Stimulated activated CD4-positive, alpha-beta T cell treated with anti-CD3 and anti-CD28 coated beads, Interleukin-4, amount 100 ng/mL, for 4 hours (primary cell): ENCODE measurements around the gene TNRC18.
"Not testable (repeated sequence)": the region's sequence is repeated elsewhere in the genome, so short reads cannot be mapped to it uniquely, and the experiment has no call there.

Experiments
- DNase-seq, 2 experiments: peaks; one replicate each; pipeline ENCODE4 v3.0.0-alpha.2; 2020

TNRC18 gene

DNA sequence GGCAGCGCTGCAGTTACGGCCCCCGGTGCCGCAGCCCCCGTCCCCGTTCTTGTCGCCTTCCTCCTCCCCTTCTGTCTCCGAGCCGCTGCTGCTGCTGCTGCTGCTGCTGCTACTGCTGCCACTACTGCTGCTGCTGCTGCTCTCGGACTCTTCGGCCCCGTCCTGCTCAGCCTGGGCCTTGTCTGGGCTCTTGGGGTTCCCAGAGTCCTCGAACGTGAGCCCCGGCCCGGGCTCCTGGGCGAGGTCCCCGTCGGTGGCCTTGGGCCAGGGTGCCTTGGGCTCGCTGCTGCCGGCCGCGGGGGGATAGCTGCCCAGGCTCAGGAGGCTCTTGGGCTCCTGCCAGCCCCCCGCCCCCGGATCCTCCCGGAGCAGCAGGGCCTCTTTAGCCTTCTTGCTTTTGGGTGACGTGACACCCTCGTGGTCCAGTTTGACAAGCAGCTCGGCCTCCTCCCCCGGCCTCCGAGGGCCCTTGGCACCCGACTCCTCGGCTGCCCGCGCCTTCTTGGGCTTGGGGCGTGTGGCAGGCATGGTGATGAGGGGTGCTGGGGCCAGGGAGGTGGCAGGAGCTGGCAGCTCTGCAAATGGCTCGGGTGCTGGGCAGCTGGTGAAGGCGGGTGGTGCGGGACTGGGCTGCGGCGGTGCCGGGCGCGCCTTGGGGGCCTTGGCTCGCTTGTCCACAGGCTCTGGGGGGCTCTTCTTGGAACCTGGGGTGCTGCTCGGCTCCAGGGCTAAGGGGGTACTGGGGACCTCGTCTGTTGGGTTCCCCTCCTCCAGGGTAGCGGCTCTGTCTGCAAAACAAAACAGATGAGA, 110.4 kb downstream of the TNRC18 start:
- DNase-seq, result not testable (repeated sequence)

DNA sequence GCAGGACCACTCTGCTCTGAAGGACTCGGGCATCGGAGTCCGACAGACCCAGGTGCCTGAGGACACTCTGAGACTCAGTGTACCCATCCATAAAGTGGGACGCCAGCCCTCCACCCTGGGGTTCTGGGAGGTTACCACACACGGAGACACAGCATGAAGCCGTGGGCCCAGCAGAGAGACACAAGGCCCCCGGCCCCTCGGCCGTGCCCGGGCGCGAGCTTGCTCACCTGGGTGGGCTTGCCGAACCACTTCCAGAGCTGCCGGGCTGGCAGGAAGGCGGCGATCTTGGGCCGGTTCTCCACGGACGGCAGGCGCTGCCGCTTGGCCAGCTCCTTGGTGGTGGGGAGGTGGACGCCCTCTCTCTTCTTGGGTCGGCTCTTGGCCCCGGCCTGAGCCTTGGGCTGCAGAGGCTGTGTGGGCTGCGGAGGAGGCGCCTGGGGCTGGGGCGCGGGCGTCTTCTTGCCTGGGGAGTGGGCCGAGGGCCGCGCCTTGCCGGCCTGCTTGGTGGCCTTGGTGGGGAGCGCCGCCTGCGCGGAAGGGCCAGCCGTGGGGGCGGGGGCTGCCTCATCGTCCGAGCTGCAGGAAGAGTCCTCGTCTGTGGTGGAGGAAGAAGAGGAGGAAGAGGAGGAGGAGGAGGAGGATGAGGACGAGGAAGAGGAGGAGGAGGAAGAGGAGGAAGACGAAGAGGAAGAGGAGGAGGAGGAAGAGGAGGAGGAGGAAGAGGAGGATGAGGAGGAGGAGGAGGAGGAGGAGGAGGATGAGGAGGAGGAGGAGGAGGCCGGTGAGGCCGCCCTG, 111.2 kb downstream of the TNRC18 start:
- not testable (repeated sequence) for DNase-seq

DNA sequence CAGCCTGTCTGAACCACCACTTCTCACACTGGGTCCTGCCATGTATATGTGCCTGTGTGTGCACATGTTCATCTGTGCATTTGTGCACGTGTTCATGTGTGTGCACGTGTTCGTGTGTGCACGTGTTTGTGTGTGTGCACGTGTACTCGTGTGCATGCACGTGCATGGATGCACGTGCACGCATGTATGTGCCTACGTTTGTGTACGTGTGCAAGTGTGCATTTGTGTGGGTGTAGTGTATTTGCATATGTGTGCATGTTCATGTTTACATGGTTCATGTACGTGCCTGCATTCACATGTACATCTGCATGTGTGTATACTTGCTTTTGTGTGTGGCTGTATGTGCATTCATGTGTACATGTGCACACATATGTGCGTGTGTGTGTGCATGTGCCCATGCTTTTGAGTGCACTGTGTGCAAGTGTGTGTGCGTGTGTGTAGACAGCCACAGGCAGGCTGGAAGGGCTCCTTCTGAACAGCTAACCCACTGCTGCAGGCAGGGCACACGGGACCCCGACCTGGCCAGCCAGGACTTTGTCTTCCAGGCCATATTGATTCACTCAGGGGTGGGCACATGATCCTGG, 112.7 kb downstream of the TNRC18 start:
- no peak for DNase-seq

DNA sequence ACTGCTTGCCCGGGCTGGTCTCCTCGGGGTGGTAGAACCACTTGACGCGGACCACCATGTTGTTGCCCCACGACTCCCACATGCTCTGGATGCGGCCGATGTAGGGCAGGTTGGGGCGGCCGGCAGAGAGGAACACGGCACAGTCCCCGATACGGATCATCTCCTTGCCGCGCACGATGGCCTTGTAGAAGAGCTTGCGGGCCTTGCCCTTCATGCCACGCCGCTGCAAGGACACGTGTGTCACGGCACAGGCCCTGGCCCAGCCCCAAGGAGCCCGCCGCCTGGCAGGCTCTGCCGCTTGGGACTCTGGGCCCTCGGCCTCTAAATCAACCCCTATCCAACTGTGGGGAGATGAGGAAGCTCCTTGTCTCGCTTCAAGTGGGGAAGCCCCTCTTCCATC, 114.5 kb downstream of the TNRC18 start:
- no peak for DNase-seq

DNA sequence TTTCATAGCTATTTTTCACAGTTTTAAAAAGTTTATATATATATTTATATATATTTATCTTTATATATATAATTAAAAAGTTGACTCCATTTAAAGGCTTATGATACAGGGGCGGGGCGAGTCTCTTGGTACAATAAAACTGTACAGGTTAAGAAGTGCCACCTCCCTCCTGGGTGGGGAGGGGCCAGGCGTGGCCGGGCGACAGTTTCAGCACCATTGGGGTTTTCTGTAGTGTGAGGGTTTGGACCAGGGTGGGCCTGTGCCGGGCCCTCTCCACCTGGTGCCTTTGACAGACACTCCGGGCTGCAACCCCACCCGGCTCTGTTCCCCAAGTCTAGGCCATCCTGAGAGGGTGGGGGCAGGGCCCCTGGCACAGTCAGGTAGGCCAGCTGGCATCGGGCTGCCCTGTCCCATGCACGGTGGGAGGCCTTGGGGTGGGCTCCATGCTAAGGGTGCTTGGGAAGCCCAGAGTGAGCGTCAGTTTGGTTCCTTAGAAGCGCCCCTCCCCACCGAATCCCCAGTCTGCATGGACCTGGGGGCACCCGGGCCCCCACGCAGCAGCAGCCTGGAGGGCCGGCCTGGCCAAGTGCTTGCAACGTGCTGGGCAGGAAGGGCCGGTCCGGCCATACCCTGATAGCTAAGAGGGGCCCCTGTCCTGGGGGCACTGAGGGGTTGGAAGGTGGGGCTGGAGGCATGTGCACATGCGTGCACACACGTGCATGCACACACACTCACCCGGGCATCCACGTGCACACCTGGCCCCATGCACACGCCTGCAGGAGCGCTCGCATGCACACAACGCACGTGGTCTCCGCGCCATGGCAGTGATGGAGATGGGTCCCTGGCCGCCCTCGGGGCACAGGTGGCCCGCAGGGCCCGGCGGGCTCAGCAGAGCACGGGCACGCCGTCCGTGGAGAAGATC, 116.2 kb downstream of the TNRC18 start:
- not testable (repeated sequence) for DNase-seq

DNA sequence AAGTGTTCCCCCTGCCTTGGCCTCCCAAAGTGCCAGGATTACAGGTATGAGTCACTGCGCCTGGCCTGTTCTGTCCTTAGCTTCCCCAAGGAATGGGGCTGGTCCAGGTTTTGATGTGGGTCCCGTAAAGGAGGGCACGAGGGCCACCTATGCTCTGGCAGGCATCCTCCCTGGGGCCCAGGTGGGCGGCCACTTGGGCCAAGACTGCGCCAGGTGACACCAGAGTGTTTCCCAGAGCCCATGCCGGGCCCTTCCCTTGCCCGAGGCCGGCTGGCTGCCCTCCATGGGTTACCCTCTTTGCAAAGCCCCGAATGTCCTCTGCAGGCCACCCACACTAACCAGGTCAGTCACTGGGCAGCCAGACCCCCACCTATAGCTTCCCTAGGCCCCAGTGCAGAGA, 118.6 kb downstream of the TNRC18 start:
- not testable (repeated sequence) for DNase-seq

DNA sequence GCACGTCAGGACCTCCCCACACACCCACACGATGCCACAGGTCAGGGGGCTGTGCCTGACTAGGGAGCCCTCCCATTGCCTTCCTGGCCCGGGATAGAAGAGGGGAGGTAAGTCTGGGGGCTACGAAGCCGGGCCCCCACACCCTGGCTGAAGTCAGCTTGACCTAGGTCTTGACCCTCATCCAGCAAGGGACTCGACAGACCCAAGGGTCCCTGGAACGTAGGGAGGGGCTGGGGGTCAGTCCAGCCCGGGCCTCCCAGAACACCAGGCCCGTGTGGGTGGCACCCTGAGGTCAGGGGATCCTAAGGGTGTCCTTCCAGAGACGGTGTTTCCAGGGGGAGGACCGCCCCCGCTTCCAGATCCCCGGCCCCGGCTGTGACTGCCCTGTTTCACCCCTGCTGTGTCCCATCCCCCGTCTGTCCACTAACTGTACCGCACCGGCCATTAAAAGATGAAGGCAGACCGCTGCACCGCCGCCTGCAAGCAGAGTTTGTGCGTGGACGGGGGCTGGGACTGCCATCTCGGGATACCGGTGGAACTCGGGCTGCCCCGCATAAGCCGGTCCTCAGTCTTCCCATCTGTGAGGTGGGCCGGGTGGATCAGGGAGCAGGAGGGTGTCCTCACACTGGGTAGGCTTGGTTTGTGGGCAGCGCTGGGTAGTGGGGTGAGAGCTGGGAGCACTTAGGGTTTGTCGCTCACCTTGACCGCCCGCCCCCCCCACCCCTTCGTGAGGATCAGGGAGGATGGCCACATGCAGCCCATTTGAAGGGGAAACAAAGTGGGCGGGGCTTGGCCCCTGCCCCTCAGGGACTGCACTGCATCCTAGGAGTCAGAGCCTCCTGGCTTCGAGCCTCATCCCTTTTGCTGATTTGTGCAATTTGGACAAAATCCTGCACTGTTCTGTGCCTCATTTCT, 119.8 kb downstream of the TNRC18 start:
- DNase-seq, result no peak

DNA sequence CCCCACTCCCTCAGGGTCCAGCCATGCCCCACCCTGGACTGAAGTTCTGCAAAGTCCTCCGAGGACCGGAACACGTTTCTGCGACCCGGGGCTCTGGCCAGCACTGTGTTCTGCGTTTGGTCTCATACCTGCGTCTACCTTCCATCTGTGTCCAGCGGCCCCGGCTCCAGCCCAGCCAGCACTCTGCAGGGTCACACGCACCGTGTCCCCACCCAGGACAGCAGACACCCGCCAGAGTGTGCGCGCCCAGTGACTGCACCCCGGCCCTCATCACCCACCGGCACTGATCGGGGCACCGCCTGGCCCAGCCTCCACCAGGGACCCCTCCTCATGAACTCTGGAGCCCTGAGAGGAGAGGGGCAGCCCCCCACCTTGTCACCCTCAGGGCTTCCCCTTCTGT, 120.6 kb downstream of the TNRC18 start:
- no peak for DNase-seq

DNA sequence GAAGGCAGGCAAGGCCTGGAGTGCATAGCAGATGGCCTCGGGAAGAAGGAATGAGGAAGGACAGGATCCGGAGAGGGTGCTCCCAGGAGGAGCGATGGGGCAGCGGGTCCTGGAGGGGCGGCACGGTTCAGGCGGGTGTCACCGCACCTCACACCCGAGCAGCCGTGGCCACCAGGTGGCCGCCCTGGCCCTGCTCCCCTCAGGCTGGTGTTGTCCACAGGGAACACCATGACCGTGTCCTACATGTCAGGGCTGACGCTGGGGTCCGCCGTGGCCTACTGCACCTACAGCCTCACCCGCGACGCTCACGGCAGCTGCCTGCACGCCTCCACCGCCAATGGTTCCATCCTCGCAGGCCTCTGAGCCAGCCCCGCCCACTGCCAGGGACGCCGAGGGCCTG, 121.1 kb downstream of the TNRC18 start:
- no peak for DNase-seq

DNA sequence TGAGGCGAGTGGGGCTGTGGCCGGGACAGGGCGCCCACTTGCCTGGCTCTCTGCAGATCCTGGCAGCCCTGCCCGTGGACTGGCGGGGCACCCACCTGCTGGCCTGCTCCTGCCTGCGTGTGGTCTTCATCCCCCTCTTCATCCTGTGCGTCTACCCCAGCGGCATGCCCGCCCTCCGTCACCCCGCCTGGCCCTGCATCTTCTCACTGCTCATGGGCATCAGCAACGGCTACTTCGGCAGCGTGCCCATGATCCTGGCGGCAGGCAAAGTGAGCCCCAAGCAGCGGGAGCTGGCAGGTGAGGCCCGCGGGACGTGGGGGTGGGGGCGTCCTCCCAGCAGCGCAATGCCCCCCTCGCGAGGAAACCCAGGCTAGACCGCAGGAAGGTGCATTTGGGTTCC, 123.3 kb downstream of the TNRC18 start:
- DNase-seq, result no peak

DNA sequence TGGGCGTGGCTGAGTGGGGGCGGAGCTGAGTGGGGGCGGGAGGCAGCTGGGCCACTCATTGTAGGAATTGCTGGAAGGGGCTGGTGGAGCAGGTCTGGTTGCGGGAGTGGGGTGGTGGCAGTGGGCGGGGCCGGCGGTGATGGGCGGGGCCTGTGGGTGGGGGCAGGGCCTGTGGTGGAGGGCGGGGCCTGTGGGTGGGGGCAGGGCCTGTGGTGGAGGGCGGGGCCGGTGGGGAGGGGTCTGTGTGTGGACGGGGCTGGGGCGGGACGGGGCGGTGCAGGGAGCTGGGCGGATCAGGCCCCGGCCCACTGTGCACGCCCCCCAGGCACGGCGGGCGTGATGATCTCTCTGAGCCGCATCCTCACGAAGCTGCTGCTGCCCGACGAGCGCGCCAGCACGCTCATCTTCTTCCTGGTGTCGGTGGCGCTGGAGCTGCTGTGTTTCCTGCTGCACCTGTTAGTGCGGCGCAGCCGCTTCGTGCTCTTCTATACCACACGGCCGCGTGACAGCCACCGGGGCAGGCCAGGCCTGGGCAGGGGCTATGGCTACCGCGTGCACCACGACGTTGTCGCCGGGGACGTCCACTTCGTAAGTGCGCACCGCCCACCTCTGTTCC, 126.9 kb downstream of the TNRC18 start:
- peak; percentile 52 to 65 for DNase-seq

DNA sequence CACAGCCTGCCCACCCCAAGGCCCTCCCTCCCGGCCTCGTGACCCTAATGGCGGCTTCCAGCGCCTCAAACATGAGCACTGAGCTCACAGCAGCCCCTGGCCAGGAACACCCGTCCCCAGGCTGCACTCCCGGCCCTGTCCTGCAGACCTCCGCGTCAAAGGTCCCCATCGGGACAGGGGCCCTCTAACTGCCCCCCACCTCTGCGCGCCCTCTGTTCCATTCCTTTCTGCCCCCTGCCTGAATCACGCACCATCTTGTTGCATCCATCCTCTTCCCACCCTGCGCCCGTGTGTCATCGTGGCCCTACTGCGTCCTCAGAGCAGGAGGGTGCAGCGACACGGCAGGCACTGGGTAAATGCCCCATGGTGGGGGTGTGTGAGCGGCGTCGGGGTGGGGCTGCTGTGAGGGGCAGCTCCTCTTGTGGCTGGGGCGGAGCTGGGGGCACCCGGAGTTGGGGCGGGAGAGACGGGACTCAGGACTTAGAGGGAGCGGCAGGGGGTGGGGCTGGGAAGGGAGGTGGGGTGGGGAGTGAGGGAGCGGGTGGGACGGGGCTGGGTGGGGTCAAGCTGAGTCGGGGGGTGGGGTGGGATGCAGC, 127.5 kb downstream of the TNRC18 start:
- no peak for DNase-seq

DNA sequence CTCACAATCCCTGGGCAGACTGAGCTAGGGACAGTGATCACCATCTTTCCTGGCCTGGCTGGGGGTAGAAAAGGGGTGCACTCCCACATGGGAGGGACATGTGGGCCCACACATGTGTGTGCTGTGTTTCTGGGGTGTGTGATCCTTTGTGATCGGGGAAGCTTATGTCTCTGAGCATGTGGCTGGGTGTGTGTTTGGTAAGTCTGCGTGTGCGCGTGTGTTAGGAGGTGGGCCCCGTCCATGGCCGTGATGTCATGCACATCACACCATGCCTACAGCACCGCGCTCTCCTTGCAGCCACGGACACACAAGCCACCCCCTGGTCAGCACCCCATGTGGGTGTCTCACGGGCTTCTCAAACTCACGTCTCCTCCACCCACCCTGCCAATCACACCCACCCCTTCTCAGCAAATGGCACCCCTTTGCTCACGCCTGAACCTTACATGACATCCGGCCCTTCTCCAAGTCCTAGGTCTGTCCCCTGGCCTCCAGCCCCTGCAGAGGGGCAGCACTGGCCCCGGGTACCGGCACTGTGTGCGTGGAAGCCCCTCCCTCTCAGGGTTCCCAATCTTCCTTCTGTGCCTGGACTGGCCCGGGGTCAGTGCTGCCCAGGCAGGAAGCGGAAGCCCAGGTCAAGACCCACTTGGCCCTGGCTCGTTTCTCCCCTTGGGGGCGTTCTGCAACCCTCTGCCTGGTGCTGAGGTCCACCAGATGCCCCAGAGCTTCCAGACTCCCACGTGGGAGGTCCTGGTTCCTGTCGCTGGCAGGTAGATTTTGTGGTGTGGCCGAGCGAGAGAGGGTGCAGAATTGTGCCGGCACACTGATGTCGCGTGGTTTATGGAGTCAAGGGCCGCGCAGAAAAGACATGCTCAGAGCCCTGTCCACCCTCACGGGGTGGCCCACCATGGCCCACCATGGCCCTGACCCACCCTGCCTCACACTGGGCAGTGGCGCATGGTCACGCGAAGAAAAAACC, 128.3 kb downstream of the TNRC18 start:
- DNase-seq, result no peak

DNA sequence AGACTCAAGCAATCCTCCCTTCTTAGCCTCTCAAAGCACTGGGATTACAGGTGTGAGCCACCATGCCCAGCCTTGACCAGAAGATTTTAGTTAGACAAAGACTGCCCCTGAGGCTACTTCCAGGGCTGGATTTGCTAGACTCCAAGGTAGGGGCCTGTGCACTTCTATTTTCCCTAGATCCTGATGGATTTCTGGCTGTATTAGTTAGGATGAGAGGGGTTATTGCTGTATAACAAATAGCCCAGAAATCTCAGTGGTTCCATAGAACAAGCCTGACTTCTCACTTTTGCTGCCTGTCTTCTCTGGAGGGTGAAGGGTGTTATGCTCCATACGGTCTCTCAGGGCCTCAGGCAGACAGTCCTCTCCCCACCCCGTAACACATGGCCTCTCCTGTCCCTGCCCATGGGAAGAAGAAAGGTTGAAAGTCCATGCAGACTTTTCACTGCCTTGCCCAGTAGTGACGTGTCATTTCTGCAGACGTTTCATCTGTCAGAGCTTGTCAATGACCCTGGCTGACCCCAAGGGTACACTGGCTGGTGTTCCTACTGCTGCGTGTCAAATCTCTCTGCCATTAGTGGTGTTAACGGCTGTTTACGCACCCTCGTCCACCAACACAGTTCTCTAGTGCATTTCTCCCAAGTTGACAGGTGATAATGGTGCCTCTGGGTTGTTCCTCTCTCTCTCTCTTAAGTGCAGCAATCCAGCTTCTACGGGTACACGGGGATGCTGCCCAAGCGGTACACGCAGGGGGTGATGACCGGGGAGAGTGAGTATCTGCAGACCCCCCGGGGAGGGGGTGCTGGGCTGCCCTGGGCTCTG, 129.3 kb downstream of the TNRC18 start:
- DNase-seq, result no peak

DNA sequence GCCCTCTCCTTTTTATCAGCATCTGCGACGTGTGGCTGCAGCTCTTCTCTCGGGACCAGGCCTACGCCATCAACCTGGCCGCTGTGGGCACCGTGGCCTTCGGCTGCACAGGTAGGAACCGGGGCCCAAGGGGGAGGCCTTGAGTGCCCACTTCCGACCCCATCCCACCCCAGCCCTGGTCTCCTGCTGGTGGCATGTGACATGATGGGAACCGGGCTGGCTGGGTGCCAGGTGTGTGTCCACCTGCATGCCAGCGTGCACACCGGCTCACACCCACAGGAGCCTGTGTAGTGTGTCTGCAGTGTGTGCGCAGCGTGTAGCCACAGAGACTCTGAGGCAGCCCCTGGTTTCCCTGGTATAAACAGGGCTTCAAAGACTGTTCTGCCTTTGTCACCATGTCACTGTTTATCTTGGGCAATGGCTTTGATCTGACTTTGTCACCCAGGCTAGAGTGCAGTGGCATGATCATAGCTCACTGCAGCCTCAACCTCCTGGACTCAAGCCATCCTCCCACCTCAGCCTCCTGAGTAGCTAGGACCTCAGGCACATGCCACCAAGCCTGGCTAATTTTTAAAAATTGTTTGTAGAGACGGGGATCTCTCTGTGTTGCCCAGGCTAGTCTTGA, 131.8 kb downstream of the TNRC18 start:
- not testable (repeated sequence) for DNase-seq

DNA sequence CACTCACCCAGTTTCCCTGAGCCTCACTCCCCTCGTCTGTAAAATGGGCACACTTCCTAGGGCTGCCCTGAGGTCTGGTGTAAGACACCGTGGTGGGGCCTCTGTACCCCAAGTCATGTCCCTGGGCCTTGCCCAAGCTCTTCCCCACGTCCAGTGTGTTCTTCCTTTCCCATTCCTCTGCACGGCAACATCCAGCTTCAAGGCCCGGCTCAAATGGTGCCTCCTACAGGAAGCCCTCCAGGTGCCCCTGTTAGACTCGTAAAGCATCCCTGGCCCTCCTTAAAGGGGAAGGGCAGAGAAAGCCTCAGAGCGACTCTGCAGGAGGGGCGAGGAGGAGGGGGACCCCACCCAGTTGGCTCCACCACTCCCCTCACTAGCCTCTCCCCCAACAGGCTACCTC, 132.3 kb downstream of the TNRC18 start:
- DNase-seq, result no peak

DNA sequence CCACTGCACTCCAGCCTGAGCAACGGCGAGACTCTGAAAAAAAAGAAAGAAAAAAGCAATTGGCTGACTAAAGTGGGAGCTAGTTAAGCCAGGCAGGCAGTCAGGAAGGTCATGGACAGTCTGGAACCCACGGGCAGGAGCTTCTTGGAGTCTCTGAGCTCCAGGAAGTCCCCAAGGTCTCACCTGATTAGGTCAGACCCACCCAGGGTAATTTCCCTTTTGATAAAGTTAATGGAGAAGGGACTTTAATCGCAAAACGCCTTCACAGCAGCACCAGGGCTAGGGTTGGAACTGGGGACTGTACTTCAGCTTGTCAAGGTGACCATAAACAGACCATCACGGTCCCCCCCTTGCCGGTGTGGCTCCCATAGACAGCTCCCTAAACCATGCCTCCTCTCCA, 134.3 kb downstream of the TNRC18 start:
- no peak for DNase-seq

DNA sequence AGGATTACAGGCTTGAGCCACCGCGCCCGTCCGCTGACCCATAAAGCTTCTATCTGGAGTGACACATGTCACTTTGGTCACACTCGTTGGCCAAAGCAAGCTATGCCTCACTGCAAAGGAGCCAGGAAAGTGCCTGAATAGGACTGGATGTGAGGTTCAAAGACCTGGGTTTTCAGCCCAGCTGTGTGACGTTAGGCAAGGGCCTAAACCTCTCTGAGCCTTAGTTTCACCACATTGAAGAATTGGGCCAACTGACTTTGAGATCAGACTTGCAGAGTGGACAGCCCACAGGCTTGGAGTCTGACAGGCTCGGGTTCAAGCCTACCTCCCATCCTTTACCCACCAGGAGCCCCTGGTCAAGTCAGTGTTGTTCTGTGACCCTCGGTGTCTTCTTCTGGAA, 135.1 kb downstream of the TNRC18 start:
- not testable (repeated sequence) for DNase-seq
